Neural progenitor cell (in vitro differentiated cells): Measurements from ENCODE around the gene ALDH1A3.
A peak's percentile ranks its signal among the peaks of the same experiment; 100 is the strongest.

Experiments used
- CTCF ChIP-seq: fragments of 200-600 bp; sonication (generic); IDR thresholded peaks from 2 replicates; pipeline ENCODE4 v1.5.1; 2017; ENCODE audit warnings: antibody characterized with exemption, mild to moderate bottlenecking
- EZH2 ChIP-seq: fragments of 200-600 bp; sonication (generic); IDR thresholded peaks from 2 replicates; pipeline ENCODE4 v1.6.1; 2017; ENCODE audit warnings: antibody characterized with exemption, mild to moderate bottlenecking, moderate library complexity
- EZH2phosphoT487 ChIP-seq: fragments of 200-600 bp; sonication (generic); IDR thresholded peaks from 2 replicates; pipeline ENCODE4 v1.6.1; 2017; ENCODE audit warnings: antibody characterized with exemption

GRCh38 chr15:100919481-100920405 lies 40.1 kb downstream of the ALDH1A3 start:
- TF ChIP-seq EZH2 (peak; percentile 80), CTCF (no peak), EZH2phosphoT487 (peak; percentile 57)
